ENCODE measurements around the gene PPP1CB.

GRCh38 chr2:28704621-28705020, 47.0 kb upstream of the PPP1CB start:
- TF ChIP-seq CTCF (IDR thresholded peaks at IDR 0.05) (no peak), POLR2A (IDR thresholded peaks at IDR 0.05) (no peak)

All from esophagus squamous epithelium (tissue), 4 donors.